Psoas muscle (tissue), 8 donors: ENCODE measurements around the gene CHRNG. TPM values are rescaled to one million over a fixed set of nuclear protein-coding genes. Genes with fewer than 3 reads are reported as not detected.

Experiments used
- ATAC-seq, 4 donors: fragments of 200-7000 bp; cut with Tn5 transposase; one replicate each; pipeline ENCODE4 v1.9.1; 2020; ENCODE audit warnings: moderate library complexity in 3 of 4, mild to moderate bottlenecking in 2 of 4
- DNase-seq, 2 donors: peaks; one replicate each; pipeline ENCODE4 v3.0.0-alpha.2; 2020
- H3K27ac ChIP-seq: fragments of 200-600 bp; one replicate; pipeline ENCODE4 v1.8.0; 2022
- H3K27me3 ChIP-seq, 3 donors: fragments of 200-600 bp in 1 of 3; one replicate each; pipeline versions ENCODE4 v1.6.1 to v1.8.0; 2013 to 2022; ENCODE audit warnings: low read length in 2 of 3, mild to moderate bottlenecking in 2 of 3, moderate library complexity in 1 of 3; ENCODE audit not compliant: insufficient read depth in 3 of 3
- H3K36me3 ChIP-seq, 2 donors: fragments of 200-600 bp in 1 of 2; one replicate each; pipeline versions ENCODE4 v1.6.1 to v1.8.0; 2013 to 2022; ENCODE audit warnings: low read depth in 1 of 2, mild to moderate bottlenecking in 1 of 2, moderate library complexity in 1 of 2; ENCODE audit not compliant: insufficient read depth in 1 of 2
- H3K4me1 ChIP-seq: fragments of 200-600 bp; one replicate; pipeline ENCODE4 v1.8.0; 2022
- H3K4me3 ChIP-seq: fragments of 200-600 bp; one replicate; pipeline ENCODE4 v1.8.0; 2022; ENCODE audit warnings: mild to moderate bottlenecking
- H3K9me3 ChIP-seq: fragments of 200-600 bp; one replicate; pipeline ENCODE4 v1.8.0; 2022
- CTCF ChIP-seq: fragments of 200-600 bp; IDR thresholded peaks from one replicate; pipeline ENCODE4 v1.8.0; 2022; ENCODE audit warnings: antibody characterized with exemption
- WGBS, 3 donors: extraction: QIAGEN DNeasy Blood & Tissue Kit; methylation state at CpG; one replicate each; pipeline versions ENCODE4 v1.1.6 to v1.1.7; 2013; 5-methylcytosine and 5-hydroxymethylcytosine counted together
- intact Hi-C, 2 donors: fragments of 100-400 bp; cut with DNase I; formaldehyde crosslinking; loops; one replicate each; pipeline versions ENCODE4 v1.11.0 to v1.14.2; 2022
- polyA plus RNA-seq, 3 donors: library from polyadenylated mRNA; stranded (reverse); fragments of 200-250 nt; gene quantifications; one replicate each; pipeline ENCODE4 v1.2.3, GENCODE V29; 2013
- total RNA-seq, 4 donors: library from RNA; stranded (reverse); fragmentation: NEBNext Ultra II Directional in 2 of 4; extraction: Animal tissue kit (Norgen Biotek cat#: 25700) in 2 of 4; gene quantifications; one replicate each; pipeline versions ENCODE4 v1.2.1 to v1.2.4, GENCODE V29; 2021 to 2023
- donor health status: healthy with polysubstance abuse.
- donor health status: DM: no; HTN: no; CAD: no; lungs with moderate emphysema.
- donor health status: Bipolar disorder and iron deficiency.
- donor health status: healthy.
- donor health status: DM: yes; HTN: yes; CAD: no.
- donor health status: DM: no; HTN: no; CAD: no.
- donor health status: DM: no; HTN: no; CAD: no.
- donor health status: DM: yes; HTN: yes; CAD: no.

The CHRNG gene
- total and polyA plus RNA-seq, 7 donors = 0.68 to 94.1 (median 6.9) TPM

GRCh38 chr2:232549655-232550353, 10.3 kb downstream of the CHRNG start:
- H3K27me3 ChIP-seq = no peaks in the 10 kb centered on the region
- 35 to 39% (median 38%) methylated on average over 21 of the region's 21 CpGs for WGBS, 3 donors
- H3K27ac ChIP-seq = peak overlapping the region; percentile 99
- DNase-seq (no peak), ATAC-seq (no peak)
- peaks cover 32% of the 10 kb centered on the region for H3K4me1 ChIP-seq
- intact Hi-C loops = loop anchor here in 1 of 2 donors (2.0 kb wide), 2 partner anchors 23 to 25 kb away; partner anchors contain the start of gene CHRND
- peaks cover 6 to 32% of the 10 kb centered on the region in 2 donors for H3K36me3 ChIP-seq
- no peak for TF ChIP-seq CTCF
- H3K9me3 ChIP-seq = no peaks in the 10 kb centered on the region
- H3K4me3 ChIP-seq = peak overlapping the region; percentile 97

- peak; percentile 28 for TF ChIP-seq CTCF
- WGBS, 3 donors = 0% methylated on average over 60 to 81 of the region's 81 CpGs
- peak within 1 kb of the TSS; percentile 99 for H3K27ac ChIP-seq
- ATAC-seq (peak; percentile 94 to 98 (median 96)), DNase-seq (peak; percentile 96 to 98)
- H3K4me3 ChIP-seq = peak within 1 kb of the TSS; percentile 97
- H3K9me3 ChIP-seq = no peaks in the 10 kb centered on the region
- intact Hi-C loops = loop anchor here in 1 of 2 donors (2.0 kb wide), 1 partner anchor 24 kb away; no protein-coding TSS in a partner anchor
- peaks cover 6 to 32% of the 10 kb centered on the region in 2 donors for H3K36me3 ChIP-seq
- H3K27me3 ChIP-seq = no peaks in the 10 kb centered on the region
- H3K4me1 ChIP-seq = peaks cover 38% of the 10 kb centered on the region
Observed at GRCh38 chr2:232550354-232551249, 11.1 kb downstream of the CHRNG start, which contains the start of the genes EIF4E2 and TIGD1. EIF4E2 (plus strand) TSS chr2:232550689; CDS start chr2:232550725, 36 bp downstream. TIGD1 (minus strand) TSS chr2:232550557; CDS start chr2:232549882, 675 bp downstream.

- ATAC-seq (no peak), DNase-seq (no peak)
- WGBS, 3 donors = 5 to 9% (median 7%) methylated on average over 7 of the region's 7 CpGs
- no peak for TF ChIP-seq CTCF
- Histone ChIP-seq H3K4me1 (peaks cover 44% of the 10 kb centered on the region), H3K27me3 (no peaks in the 10 kb centered on the region), H3K4me3 (peak overlapping the region; percentile 97), H3K9me3 (no peaks in the 10 kb centered on the region), H3K36me3 (peaks cover 6 to 33% of the 10 kb centered on the region in 2 donors), H3K27ac (peak overlapping the region; percentile 99)
- intact Hi-C loops = loop anchor here in 1 of 2 donors (2.0 kb wide), 1 partner anchor 24 kb away; no protein-coding TSS in a partner anchor
Observed at GRCh38 chr2:232551250-232551638, 11.8 kb downstream of the CHRNG start.

- DNase-seq (no peak), ATAC-seq (no peak)
- Histone ChIP-seq H3K36me3 (peaks cover 6 to 34% of the 10 kb centered on the region in 2 donors), H3K4me1 (peaks cover 47% of the 10 kb centered on the region), H3K27me3 (no peaks in the 10 kb centered on the region), H3K9me3 (no peaks in the 10 kb centered on the region), H3K27ac (peak overlapping the region; percentile 99), H3K4me3 (peak overlapping the region; percentile 97)
- intact Hi-C loops = loop anchor here in 1 of 2 donors (2.0 kb wide), 1 partner anchor 23 kb away; no protein-coding TSS in a partner anchor
- no peak for TF ChIP-seq CTCF
- WGBS, 3 donors = 86 to 97% (median 91%) methylated on average over 4 of the region's 4 CpGs
Observed at GRCh38 chr2:232551776-232552175, 12.3 kb downstream of the CHRNG start.
